Uterus (tissue), 2 donors: ENCODE measurements around the gene LARP1B.
A peak's percentile ranks its signal among the peaks of the same experiment; 100 is the strongest.

ENCODE experiments used
- CTCF ChIP-seq, 4 experiments: fragments of 200-600 bp in 2 of 4; fragments of 450-650 bp in 2 of 4; sonication (generic) in 2 of 4; IDR thresholded peaks; one replicate each; pipeline ENCODE4 v1.5.1; 2016 to 2019; ENCODE audit warnings: antibody characterized with exemption in 4 of 4, mild to moderate bottlenecking in 2 of 4, moderate library complexity in 1 of 4
- POLR2A ChIP-seq, 2 donors: fragments of 450-650 bp; IDR thresholded peaks; one replicate each; pipeline ENCODE4 v1.6.1; 2016; ENCODE audit warnings: antibody characterized with exemption in 2 of 2, mild to moderate bottlenecking in 1 of 2, moderate library complexity in 1 of 2

GRCh38 chr4:128191115-128191781 is 130.1 kb downstream of the LARP1B start:
- peak; percentile 71 to 87 (median 82) for TF ChIP-seq CTCF (IDR thresholded peaks at IDR 0.05)
- no peak for TF ChIP-seq POLR2A (IDR thresholded peaks at IDR 0.05)
